ENCODE results near the gene MFNG. TPM values are rescaled to one million over a fixed set of nuclear protein-coding genes. Genes with fewer than 3 reads are reported as not detected.

The MFNG gene
- total RNA-seq, 1 experiment from 2014 or later = 4.5 TPM

DNA sequence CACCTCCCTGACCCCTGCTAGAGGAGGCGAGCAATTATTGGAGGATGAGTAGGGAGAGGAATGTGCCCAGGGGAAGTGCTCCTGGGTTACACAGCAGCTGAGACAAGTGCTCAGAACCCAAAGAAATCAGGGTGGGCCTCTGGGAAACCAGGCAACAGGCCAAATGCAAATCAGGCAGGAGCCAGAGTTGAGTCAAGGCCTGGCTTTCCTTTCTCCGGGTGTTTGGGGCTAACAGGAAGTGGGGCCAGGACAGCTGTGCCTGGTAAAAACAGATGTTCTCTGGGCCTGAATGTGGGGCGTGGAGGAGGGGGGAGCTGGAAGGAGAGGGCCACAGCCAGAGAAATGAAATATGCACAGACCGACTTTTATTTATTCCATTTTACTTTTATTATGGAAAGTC is 22.0 kb downstream of the MFNG start:
- H3K27me3 ChIP-seq (ENCODE audit: insufficient read depth, low read length) = no peaks in the 10 kb centered on the region; the same call in 1 of the 2 replicates
- CTCF ChIA-PET = no interaction called here
- RAD21 ChIA-PET (ENCODE audit: low non-redundant PET in 1 of 2, low total read pairs in 2 of 2, uncharacterized antibody in 2 of 2, unreplicated experiment in 2 of 2) = no interaction called here
- no peak overlapping the region for H3K4me3 ChIP-seq (replicated peaks in 1 of 2; ENCODE audit: low read depth in 1 of 2, low read length in 2 of 2)
- H3K9me2 ChIP-seq (ENCODE audit: insufficient read depth) = no peaks in the 10 kb centered on the region
- no peak overlapping the region for H3K27ac ChIP-seq (ENCODE audit: low read depth, low read length)
- TF ChIP-seq EZH2 (IDR thresholded peaks at IDR 0.05) = no peak
- no peak for TF ChIP-seq FOSL1 (IDR thresholded peaks at IDR 0.05; ENCODE audit: low read depth)
- TF ChIP-seq, protein P1, sequence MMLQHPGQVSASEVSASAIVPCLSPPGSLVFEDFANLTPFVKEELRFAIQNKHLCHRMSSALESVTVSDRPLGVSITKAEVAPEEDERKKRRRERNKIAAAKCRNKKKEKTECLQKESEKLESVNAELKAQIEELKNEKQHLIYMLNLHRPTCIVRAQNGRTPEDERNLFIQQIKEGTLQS (IDR thresholded peaks at IDR 0.05) = no peak
- no peak for TF ChIP-seq SP1 (IDR thresholded peaks at IDR 0.05; ENCODE audit: low read depth)
- no peak for TF ChIP-seq ZFX (IDR thresholded peaks at IDR 0.05)
- TF ChIP-seq ZNF274 (IDR thresholded peaks at IDR 0.05; ENCODE audit: low read depth, low read length) = no peak
- no peak for TF ChIP-seq RAD21 (IDR thresholded peaks at IDR 0.05; ENCODE audit: low read depth)
- TF ChIP-seq, protein P2, sequence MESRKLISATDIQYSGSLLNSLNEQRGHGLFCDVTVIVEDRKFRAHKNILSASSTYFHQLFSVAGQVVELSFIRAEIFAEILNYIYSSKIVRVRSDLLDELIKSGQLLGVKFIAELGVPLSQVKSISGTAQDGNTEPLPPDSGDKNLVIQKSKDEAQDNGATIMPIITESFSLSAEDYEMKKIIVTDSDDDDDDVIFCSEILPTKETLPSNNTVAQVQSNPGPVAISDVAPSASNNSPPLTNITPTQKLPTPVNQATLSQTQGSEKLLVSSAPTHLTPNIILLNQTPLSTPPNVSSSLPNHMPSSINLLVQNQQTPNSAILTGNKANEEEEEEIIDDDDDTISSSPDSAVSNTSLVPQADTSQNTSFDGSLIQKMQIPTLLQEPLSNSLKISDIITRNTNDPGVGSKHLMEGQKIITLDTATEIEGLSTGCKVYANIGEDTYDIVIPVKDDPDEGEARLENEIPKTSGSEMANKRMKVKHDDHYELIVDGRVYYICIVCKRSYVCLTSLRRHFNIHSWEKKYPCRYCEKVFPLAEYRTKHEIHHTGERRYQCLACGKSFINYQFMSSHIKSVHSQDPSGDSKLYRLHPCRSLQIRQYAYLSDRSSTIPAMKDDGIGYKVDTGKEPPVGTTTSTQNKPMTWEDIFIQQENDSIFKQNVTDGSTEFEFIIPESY (IDR thresholded peaks at IDR 0.05; ENCODE audit: extremely low read depth, insufficient replicate concordance, low read length) = no peak
- H4K20me1 ChIP-seq (ENCODE audit: insufficient read depth) = no peaks in the 10 kb centered on the region
- BruUV-seq (replicated peaks) = no TSS peak
- no peaks in the 10 kb centered on the region for H3K4me1 ChIP-seq (ENCODE audit: control insufficient read depth in 1 of 2, insufficient read depth in 2 of 2, low read length in 2 of 2)
- POLR2A ChIA-PET = no interaction called here
- no peaks in the 10 kb centered on the region for H3K9me3 ChIP-seq (ENCODE audit: control insufficient read depth in 1 of 2, insufficient read depth in 1 of 2, low read depth in 1 of 2, low read length in 2 of 2)
- DNase-seq (ENCODE audit: low read depth, low spot score) = no peak
- ATAC-seq = no peak
- no peaks in the 10 kb centered on the region for H3K36me3 ChIP-seq (ENCODE audit: control insufficient read depth in 1 of 2, insufficient read depth in 2 of 2, low read length in 2 of 2)
- intact Hi-C loops (cut with micrococcal nuclease) = no loop called here
- no peak overlapping the region for H3K9ac ChIP-seq (ENCODE audit: low read length)
- no peaks in the 10 kb centered on the region for H3K79me2 ChIP-seq (ENCODE audit: insufficient read depth, low read length)
- H3K4me2 ChIP-seq (ENCODE audit: low read length) = no peak overlapping the region
- H2AFZ ChIP-seq (ENCODE audit: low read depth, low read length, poor library complexity, severe bottlenecking) = no peak overlapping the region

DNA sequence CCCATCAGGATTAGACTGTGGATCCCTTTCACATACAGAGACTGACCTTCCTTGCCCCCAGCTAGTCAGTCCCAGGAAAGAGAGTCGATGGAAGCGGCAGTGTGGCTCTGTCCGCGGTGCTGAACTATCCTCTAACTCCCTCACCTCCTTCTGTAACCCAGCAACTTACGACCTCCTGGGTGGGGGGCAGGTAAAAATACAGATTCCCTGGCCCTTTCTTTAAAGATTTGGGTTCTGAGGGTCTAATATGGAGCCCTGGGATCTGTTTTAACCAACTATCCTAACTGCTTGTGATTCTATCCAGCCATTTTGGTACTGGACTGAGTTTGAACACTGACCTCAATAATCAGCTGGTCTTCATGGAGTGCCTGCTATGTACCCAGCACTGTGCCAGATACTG is 23.2 kb downstream of the MFNG start:
- no peak overlapping the region for H3K27ac ChIP-seq (ENCODE audit: low read depth, low read length)
- H3K9me3 ChIP-seq (ENCODE audit: control insufficient read depth in 1 of 2, insufficient read depth in 1 of 2, low read depth in 1 of 2, low read length in 2 of 2) = no peaks in the 10 kb centered on the region
- no peaks in the 10 kb centered on the region for H3K9me2 ChIP-seq (ENCODE audit: insufficient read depth)
- TF ChIP-seq, protein P1 (IDR thresholded peaks at IDR 0.05) = no peak
- no peak for TF ChIP-seq EGR1 (IDR thresholded peaks at IDR 0.05; ENCODE audit: low read depth)
- TF ChIP-seq, protein P3, sequence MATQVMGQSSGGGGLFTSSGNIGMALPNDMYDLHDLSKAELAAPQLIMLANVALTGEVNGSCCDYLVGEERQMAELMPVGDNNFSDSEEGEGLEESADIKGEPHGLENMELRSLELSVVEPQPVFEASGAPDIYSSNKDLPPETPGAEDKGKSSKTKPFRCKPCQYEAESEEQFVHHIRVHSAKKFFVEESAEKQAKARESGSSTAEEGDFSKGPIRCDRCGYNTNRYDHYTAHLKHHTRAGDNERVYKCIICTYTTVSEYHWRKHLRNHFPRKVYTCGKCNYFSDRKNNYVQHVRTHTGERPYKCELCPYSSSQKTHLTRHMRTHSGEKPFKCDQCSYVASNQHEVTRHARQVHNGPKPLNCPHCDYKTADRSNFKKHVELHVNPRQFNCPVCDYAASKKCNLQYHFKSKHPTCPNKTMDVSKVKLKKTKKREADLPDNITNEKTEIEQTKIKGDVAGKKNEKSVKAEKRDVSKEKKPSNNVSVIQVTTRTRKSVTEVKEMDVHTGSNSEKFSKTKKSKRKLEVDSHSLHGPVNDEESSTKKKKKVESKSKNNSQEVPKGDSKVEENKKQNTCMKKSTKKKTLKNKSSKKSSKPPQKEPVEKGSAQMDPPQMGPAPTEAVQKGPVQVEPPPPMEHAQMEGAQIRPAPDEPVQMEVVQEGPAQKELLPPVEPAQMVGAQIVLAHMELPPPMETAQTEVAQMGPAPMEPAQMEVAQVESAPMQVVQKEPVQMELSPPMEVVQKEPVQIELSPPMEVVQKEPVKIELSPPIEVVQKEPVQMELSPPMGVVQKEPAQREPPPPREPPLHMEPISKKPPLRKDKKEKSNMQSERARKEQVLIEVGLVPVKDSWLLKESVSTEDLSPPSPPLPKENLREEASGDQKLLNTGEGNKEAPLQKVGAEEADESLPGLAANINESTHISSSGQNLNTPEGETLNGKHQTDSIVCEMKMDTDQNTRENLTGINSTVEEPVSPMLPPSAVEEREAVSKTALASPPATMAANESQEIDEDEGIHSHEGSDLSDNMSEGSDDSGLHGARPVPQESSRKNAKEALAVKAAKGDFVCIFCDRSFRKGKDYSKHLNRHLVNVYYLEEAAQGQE (IDR thresholded peaks at IDR 0.05; ENCODE audit: low read depth) = peak; percentile 87
- TF ChIP-seq EZH2phosphoT487 (IDR thresholded peaks at IDR 0.05; ENCODE audit: borderline replicate concordance) = no peak
- no peak for TF ChIP-seq POLR2A (IDR thresholded peaks at IDR 0.05; ENCODE audit: borderline replicate concordance, extremely low read depth, insufficient read depth, insufficient read length)
- no peak for TF ChIP-seq FOSL1 (IDR thresholded peaks at IDR 0.05; ENCODE audit: low read depth)
- H3K27me3 ChIP-seq (ENCODE audit: insufficient read depth, low read length) = no peaks in the 10 kb centered on the region; the same call in 1 of the 2 replicates
- H3K36me3 ChIP-seq (ENCODE audit: control insufficient read depth in 1 of 2, insufficient read depth in 2 of 2, low read length in 2 of 2) = no peaks in the 10 kb centered on the region
- ATAC-seq (peak; percentile 49; the same call in 1 of the 2 replicates), DNase-seq (ENCODE audit: low read depth, low spot score) (no peak)
- H3K79me2 ChIP-seq (ENCODE audit: insufficient read depth, low read length) = no peaks in the 10 kb centered on the region
- ChIA-PET CTCF (interaction anchor here (1.0 kb wide), 1 partner anchor 104 kb away, joined by 3 read pairs; no protein-coding TSS in a partner anchor), POLR2A (no interaction called here), RAD21 (ENCODE audit: low non-redundant PET in 1 of 2, low total read pairs in 2 of 2, uncharacterized antibody in 2 of 2, unreplicated experiment in 2 of 2) (no interaction called here)
- H2AFZ ChIP-seq (ENCODE audit: low read depth, low read length, poor library complexity, severe bottlenecking) = no peak overlapping the region
- no peaks in the 10 kb centered on the region for H4K20me1 ChIP-seq (ENCODE audit: insufficient read depth)
- BruUV-seq (replicated peaks) = no TSS peak
- H3K4me1 ChIP-seq (ENCODE audit: control insufficient read depth in 1 of 2, insufficient read depth in 2 of 2, low read length in 2 of 2) = peaks cover 3 to 4% of the 10 kb centered on the region in 2 experiments; a peak in 3 of 4 replicates
- no peak overlapping the region for H3K9ac ChIP-seq (ENCODE audit: low read length)
- H3K4me2 ChIP-seq (ENCODE audit: low read length) = no peak overlapping the region
- H3K4me3 ChIP-seq (replicated peaks in 1 of 2; ENCODE audit: low read depth in 1 of 2, low read length in 2 of 2) = no peak overlapping the region
- intact Hi-C loops (cut with micrococcal nuclease) = no loop called here

Data from HCT116 (cell line).